ENCODE data around the gene ADCY1. TPM values are rescaled to one million over a fixed set of nuclear protein-coding genes. Genes with fewer than 3 reads are reported as not detected.
"Not testable (repeated sequence)": the region's sequence is repeated elsewhere in the genome, so short reads cannot be mapped to it uniquely, and the experiment has no call there.

ADCY1 gene
- total RNA-seq: under 1 TPM; 0.15 to 0.72 (median 0.26) TPM

- peak in 1 of 2 donors; percentile 78 for DNase-seq (ENCODE audit: low spot score in 2 of 2)
- H3K27me3 ChIP-seq: peaks cover 55% of the 10 kb centered on the region
- no peak within 1 kb of the TSS for H3K27ac ChIP-seq
- no peaks in the 10 kb centered on the region for H3K36me3 ChIP-seq
- 26% methylated on average over 28 of the region's 74 CpGs for WGBS
- H3K9me3 ChIP-seq: no peaks in the 10 kb centered on the region
- H3K4me3 ChIP-seq: peak within 1 kb of the TSS; percentile 56
- no peak for TF ChIP-seq EP300 (IDR thresholded peaks at IDR 0.05)
- TF ChIP-seq POLR2AphosphoS5 (IDR thresholded peaks at IDR 0.05): no peak
- no peak for TF ChIP-seq POLR2A (IDR thresholded peaks at IDR 0.05)
- no peak for TF ChIP-seq CTCF (IDR thresholded peaks at IDR 0.05)
- peaks cover 17% of the 10 kb centered on the region for H3K4me1 ChIP-seq
These were observed at the start of gene ADCY1 for GRCh38 chr7:45573661-45574415. Gene ADCY1 (plus strand): TSS chr7:45574368. CDS start chr7:45574544, 176 bp downstream.

GRCh38 chr7:45524445-45524844 lies 49.7 kb upstream of the ADCY1 start:
- Histone ChIP-seq H3K4me1 (no peaks in the 10 kb centered on the region), H3K4me3 (no peak overlapping the region), H3K27ac (no peak overlapping the region), H3K36me3 (no peaks in the 10 kb centered on the region), H3K9me3 (peaks cover under 1% of the 10 kb centered on the region), H3K27me3 (no peaks in the 10 kb centered on the region)
- 48% methylated on average over 5 of the region's 5 CpGs for WGBS
- TF ChIP-seq EP300 (IDR thresholded peaks at IDR 0.05) (no peak), CTCF (IDR thresholded peaks at IDR 0.05) (no peak)
- DNase-seq (ENCODE audit: low spot score in 2 of 2): no peak

- TF ChIP-seq POLR2A (IDR thresholded peaks at IDR 0.05) (no peak), EP300 (IDR thresholded peaks at IDR 0.05) (no peak), POLR2AphosphoS5 (IDR thresholded peaks at IDR 0.05) (no peak), CTCF (IDR thresholded peaks at IDR 0.05) (no peak)
- H3K27me3 ChIP-seq: no peaks in the 10 kb centered on the region
- H3K4me3 ChIP-seq: no peak overlapping the region
- no peaks in the 10 kb centered on the region for H3K36me3 ChIP-seq
- H3K4me1 ChIP-seq: no peaks in the 10 kb centered on the region
- no peak overlapping the region for H3K27ac ChIP-seq
- no peaks in the 10 kb centered on the region for H3K9me3 ChIP-seq
- DNase-seq (ENCODE audit: low spot score in 2 of 2): no peak
These were observed 49.1 kb upstream of the ADCY1 start for GRCh38 chr7:45525057-45525456.

GRCh38 chr7:45543473-45543872 lies 30.7 kb upstream of the ADCY1 start:
- Histone ChIP-seq H3K27ac (no peak overlapping the region), H3K36me3 (no peaks in the 10 kb centered on the region), H3K27me3 (no peaks in the 10 kb centered on the region), H3K9me3 (no peaks in the 10 kb centered on the region), H3K4me1 (no peaks in the 10 kb centered on the region), H3K4me3 (no peak overlapping the region)
- no peak for DNase-seq (ENCODE audit: low spot score in 2 of 2)
- no peak for TF ChIP-seq CTCF (IDR thresholded peaks at IDR 0.05)
- TF ChIP-seq POLR2A (IDR thresholded peaks at IDR 0.05): no peak
- no peak for TF ChIP-seq EP300 (IDR thresholded peaks at IDR 0.05)
- no peak for TF ChIP-seq POLR2AphosphoS5 (IDR thresholded peaks at IDR 0.05)
- WGBS: 49% methylated on average over 3 of the region's 3 CpGs

GRCh38 chr7:45545105-45545710 lies 29.0 kb upstream of the ADCY1 start:
- not testable (repeated sequence) for H3K9me3 ChIP-seq; H3K27ac ChIP-seq; H3K36me3 ChIP-seq; H3K4me3 ChIP-seq; H3K27me3 ChIP-seq; DNase-seq (ENCODE audit: low spot score in 2 of 2); H3K4me1 ChIP-seq
- WGBS: 77% methylated on average over 3 of the region's 3 CpGs

- WGBS: 73% methylated on average over 2 of the region's 2 CpGs
- not testable (repeated sequence) for H3K9me3 ChIP-seq; H3K36me3 ChIP-seq; H3K27me3 ChIP-seq; DNase-seq (ENCODE audit: low spot score in 2 of 2); H3K4me1 ChIP-seq; H3K27ac ChIP-seq; H3K4me3 ChIP-seq
These were observed 25.3 kb upstream of the ADCY1 start for GRCh38 chr7:45548917-45549316.

Data from suprapubic skin (tissue), 4 donors.